HepG2 (cell line): ENCODE results near the gene CACNG8.

Experiments
- KLF9 ChIP-seq: IDR thresholded peaks from 2 replicates; pipeline ENCODE4 v1.6.1; 2016; ENCODE audit warnings: low read depth
- ZNF367 ChIP-seq: sonication (generic); formaldehyde crosslinking; IDR thresholded peaks from 2 replicates; pipeline ENCODE4 v1.4.0; 2020; ENCODE audit warnings: missing genetic modification reagents, borderline replicate concordance
- TF ChIP-seq, protein P1 (sequence below): sonication (generic); formaldehyde crosslinking; IDR thresholded peaks from 2 replicates; pipeline ENCODE4 v1.4.0; 2020; ENCODE audit warnings: missing genetic modification reagents
- TF ChIP-seq, protein P2 (sequence below): sonication (generic); formaldehyde crosslinking; IDR thresholded peaks from 2 replicates; pipeline ENCODE4 v1.5.0; 2020; ENCODE audit warnings: mild to moderate bottlenecking, missing genetic modification reagents, moderate library complexity
- TF ChIP-seq, protein P3 (sequence below), 2 experiments: IDR thresholded peaks; 2 replicates each; pipeline ENCODE4 v1.6.1; 2011 to 2012; ENCODE audit warnings: low read length in 2 of 2, borderline replicate concordance in 1 of 2, low read depth in 1 of 2, mild to moderate bottlenecking in 1 of 2, moderate library complexity in 1 of 2

DNA sequence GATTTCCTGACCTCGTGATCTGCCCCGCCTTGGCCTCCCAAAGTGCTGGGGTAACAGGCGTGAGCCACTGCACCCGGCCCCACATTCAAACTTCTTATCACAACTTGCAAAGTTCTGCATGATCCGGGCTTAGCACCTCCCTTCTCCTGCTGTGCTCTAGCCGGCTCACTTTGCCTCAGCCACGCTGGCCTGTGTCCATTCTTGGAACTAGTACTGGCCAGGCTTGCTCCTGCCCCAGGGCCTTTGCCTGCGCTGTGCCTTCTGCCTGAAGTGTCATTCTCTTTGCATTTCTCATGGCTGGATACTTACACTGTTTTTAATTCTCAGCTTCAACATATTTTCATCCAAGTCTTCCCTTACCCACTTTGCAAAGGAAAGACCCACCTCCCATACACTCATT is 58.6 kb downstream of the CACNG8 start:
- TF ChIP-seq, protein P1, sequence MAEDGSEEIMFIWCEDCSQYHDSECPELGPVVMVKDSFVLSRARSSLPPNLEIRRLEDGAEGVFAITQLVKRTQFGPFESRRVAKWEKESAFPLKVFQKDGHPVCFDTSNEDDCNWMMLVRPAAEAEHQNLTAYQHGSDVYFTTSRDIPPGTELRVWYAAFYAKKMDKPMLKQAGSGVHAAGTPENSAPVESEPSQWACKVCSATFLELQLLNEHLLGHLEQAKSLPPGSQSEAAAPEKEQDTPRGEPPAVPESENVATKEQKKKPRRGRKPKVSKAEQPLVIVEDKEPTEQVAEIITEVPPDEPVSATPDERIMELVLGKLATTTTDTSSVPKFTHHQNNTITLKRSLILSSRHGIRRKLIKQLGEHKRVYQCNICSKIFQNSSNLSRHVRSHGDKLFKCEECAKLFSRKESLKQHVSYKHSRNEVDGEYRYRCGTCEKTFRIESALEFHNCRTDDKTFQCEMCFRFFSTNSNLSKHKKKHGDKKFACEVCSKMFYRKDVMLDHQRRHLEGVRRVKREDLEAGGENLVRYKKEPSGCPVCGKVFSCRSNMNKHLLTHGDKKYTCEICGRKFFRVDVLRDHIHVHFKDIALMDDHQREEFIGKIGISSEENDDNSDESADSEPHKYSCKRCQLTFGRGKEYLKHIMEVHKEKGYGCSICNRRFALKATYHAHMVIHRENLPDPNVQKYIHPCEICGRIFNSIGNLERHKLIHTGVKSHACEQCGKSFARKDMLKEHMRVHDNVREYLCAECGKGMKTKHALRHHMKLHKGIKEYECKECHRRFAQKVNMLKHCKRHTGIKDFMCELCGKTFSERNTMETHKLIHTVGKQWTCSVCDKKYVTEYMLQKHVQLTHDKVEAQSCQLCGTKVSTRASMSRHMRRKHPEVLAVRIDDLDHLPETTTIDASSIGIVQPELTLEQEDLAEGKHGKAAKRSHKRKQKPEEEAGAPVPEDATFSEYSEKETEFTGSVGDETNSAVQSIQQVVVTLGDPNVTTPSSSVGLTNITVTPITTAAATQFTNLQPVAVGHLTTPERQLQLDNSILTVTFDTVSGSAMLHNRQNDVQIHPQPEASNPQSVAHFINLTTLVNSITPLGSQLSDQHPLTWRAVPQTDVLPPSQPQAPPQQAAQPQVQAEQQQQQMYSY = no peak
- TF ChIP-seq KLF9 (CRISPR knock-in tag) = no peak
- TF ChIP-seq, protein P2, sequence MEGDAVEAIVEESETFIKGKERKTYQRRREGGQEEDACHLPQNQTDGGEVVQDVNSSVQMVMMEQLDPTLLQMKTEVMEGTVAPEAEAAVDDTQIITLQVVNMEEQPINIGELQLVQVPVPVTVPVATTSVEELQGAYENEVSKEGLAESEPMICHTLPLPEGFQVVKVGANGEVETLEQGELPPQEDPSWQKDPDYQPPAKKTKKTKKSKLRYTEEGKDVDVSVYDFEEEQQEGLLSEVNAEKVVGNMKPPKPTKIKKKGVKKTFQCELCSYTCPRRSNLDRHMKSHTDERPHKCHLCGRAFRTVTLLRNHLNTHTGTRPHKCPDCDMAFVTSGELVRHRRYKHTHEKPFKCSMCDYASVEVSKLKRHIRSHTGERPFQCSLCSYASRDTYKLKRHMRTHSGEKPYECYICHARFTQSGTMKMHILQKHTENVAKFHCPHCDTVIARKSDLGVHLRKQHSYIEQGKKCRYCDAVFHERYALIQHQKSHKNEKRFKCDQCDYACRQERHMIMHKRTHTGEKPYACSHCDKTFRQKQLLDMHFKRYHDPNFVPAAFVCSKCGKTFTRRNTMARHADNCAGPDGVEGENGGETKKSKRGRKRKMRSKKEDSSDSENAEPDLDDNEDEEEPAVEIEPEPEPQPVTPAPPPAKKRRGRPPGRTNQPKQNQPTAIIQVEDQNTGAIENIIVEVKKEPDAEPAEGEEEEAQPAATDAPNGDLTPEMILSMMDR (CRISPR knock-in tag) = no peak
- TF ChIP-seq ZNF367 (CRISPR knock-in tag) = no peak
- TF ChIP-seq, protein P3, sequence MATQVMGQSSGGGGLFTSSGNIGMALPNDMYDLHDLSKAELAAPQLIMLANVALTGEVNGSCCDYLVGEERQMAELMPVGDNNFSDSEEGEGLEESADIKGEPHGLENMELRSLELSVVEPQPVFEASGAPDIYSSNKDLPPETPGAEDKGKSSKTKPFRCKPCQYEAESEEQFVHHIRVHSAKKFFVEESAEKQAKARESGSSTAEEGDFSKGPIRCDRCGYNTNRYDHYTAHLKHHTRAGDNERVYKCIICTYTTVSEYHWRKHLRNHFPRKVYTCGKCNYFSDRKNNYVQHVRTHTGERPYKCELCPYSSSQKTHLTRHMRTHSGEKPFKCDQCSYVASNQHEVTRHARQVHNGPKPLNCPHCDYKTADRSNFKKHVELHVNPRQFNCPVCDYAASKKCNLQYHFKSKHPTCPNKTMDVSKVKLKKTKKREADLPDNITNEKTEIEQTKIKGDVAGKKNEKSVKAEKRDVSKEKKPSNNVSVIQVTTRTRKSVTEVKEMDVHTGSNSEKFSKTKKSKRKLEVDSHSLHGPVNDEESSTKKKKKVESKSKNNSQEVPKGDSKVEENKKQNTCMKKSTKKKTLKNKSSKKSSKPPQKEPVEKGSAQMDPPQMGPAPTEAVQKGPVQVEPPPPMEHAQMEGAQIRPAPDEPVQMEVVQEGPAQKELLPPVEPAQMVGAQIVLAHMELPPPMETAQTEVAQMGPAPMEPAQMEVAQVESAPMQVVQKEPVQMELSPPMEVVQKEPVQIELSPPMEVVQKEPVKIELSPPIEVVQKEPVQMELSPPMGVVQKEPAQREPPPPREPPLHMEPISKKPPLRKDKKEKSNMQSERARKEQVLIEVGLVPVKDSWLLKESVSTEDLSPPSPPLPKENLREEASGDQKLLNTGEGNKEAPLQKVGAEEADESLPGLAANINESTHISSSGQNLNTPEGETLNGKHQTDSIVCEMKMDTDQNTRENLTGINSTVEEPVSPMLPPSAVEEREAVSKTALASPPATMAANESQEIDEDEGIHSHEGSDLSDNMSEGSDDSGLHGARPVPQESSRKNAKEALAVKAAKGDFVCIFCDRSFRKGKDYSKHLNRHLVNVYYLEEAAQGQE (IDR thresholded peaks at IDR 0.05; ENCODE audit: borderline replicate concordance in 1 of 2, low read depth in 1 of 2, low read length in 2 of 2) = no peak
